Activated B cell treated with CpG ODN at 0.5 μM for 24 hours (primary cell): Measurements from ENCODE around the gene PLA2G6. TPM values are rescaled to one million over a fixed set of nuclear protein-coding genes. Genes with fewer than 3 reads are reported as not detected.

Source experiments
- ATAC-seq: fragments of 200-7000 bp; cut with Tn5 transposase; one replicate; pipeline ENCODE4 v1.10.0; 2021; ENCODE audit warnings: low read depth, mild to moderate bottlenecking, moderate library complexity
- CTCF ChIA-PET: fragments of 350-600 bp; sonication (Branson Sonifier 250); formaldehyde crosslinking; loops from one replicate; lab custom pipeline; 2021; ENCODE audit warnings: antibody characterized with exemption; lab: Charles Lee
- POLR2A ChIA-PET: fragments of 350-600 bp; sonication (Branson Sonifier 250); formaldehyde crosslinking; loops from one replicate; lab custom pipeline; 2021; ENCODE audit warnings: antibody characterized with exemption; lab: Charles Lee
- DNase-seq: peaks from one replicate; pipeline ENCODE4 v3.0.0; 2022
- H3K27ac Mint-ChIP-seq: one replicate; pipeline ENCODE4 v1.8.0; 2020; ENCODE audit warnings: mixed read lengths
- H3K27me3 Mint-ChIP-seq: one replicate; pipeline ENCODE4 v1.8.0; 2021; ENCODE audit warnings: mixed read lengths
- H3K36me3 Mint-ChIP-seq: one replicate; pipeline ENCODE4 v1.8.0; 2021; ENCODE audit warnings: low read depth, mixed read lengths
- H3K4me1 Mint-ChIP-seq: one replicate; pipeline ENCODE4 v1.8.0; 2021; ENCODE audit warnings: mixed read lengths
- H3K4me3 Mint-ChIP-seq: one replicate; pipeline ENCODE4 v1.8.0; 2020; ENCODE audit warnings: mild to moderate bottlenecking, mixed read lengths
- H3K9me3 Mint-ChIP-seq: one replicate; pipeline ENCODE4 v1.8.0; 2020; ENCODE audit warnings: mixed read lengths
- intact Hi-C: fragments of 100-400 bp; cut with micrococcal nuclease; formaldehyde crosslinking; loops from one replicate; pipeline ENCODE4 v1.15.1; 2024
- total RNA-seq: library from RNA; stranded (reverse); gene quantifications from 2 replicates; pipeline ENCODE4 v1.2.3, GENCODE V29; 2022
- TF ChIP-seq, protein P1 (sequence below): fragments of 200-600 bp; IDR thresholded peaks from one replicate; pipeline ENCODE4 v1.8.0; 2022; ENCODE audit warnings: antibody characterized with exemption, mild to moderate bottlenecking

PLA2G6 gene
- total RNA-seq, 1 donor from 2014 or later = 64.0 TPM

DNA sequence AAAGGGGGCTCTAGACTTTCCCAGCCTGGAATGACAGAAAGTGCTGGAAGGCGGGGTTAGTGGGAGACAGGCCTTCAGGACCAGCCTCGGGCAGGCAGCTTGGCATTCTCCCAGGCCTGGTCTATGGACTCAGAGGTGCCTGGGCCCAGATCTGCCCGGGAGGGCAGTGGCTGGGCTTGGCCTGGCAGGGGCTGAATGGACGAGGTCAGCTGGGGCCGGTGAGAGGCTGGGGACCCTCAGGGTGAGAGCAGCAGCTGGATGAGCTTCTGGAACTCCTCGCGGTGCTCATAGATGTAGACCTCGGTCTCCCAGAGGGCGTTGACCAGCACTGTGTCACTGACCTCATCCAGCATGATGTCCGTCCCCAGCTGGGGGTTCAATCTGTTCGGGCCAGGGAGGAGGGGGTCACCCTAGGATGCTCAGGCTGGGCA lies 69.7 kb downstream of the PLA2G6 start:
- Mint-ChIP-seq H3K36me3 (peaks cover 6% of the 10 kb centered on the region), H3K9me3 (no peaks in the 10 kb centered on the region), H3K27me3 (no peaks in the 10 kb centered on the region), H3K4me1 (no peaks in the 10 kb centered on the region), H3K27ac (no peak overlapping the region), H3K4me3 (no peak overlapping the region)
- ChIA-PET CTCF (no interaction called here), POLR2A (no interaction called here)
- DNase-seq (no peak), ATAC-seq (no peak)
- TF ChIP-seq, protein P1, sequence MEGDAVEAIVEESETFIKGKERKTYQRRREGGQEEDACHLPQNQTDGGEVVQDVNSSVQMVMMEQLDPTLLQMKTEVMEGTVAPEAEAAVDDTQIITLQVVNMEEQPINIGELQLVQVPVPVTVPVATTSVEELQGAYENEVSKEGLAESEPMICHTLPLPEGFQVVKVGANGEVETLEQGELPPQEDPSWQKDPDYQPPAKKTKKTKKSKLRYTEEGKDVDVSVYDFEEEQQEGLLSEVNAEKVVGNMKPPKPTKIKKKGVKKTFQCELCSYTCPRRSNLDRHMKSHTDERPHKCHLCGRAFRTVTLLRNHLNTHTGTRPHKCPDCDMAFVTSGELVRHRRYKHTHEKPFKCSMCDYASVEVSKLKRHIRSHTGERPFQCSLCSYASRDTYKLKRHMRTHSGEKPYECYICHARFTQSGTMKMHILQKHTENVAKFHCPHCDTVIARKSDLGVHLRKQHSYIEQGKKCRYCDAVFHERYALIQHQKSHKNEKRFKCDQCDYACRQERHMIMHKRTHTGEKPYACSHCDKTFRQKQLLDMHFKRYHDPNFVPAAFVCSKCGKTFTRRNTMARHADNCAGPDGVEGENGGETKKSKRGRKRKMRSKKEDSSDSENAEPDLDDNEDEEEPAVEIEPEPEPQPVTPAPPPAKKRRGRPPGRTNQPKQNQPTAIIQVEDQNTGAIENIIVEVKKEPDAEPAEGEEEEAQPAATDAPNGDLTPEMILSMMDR = no peak
- intact Hi-C loops = loop anchor here (5.0 kb wide), 1 partner anchor 100 kb away; no protein-coding TSS in a partner anchor

DNA sequence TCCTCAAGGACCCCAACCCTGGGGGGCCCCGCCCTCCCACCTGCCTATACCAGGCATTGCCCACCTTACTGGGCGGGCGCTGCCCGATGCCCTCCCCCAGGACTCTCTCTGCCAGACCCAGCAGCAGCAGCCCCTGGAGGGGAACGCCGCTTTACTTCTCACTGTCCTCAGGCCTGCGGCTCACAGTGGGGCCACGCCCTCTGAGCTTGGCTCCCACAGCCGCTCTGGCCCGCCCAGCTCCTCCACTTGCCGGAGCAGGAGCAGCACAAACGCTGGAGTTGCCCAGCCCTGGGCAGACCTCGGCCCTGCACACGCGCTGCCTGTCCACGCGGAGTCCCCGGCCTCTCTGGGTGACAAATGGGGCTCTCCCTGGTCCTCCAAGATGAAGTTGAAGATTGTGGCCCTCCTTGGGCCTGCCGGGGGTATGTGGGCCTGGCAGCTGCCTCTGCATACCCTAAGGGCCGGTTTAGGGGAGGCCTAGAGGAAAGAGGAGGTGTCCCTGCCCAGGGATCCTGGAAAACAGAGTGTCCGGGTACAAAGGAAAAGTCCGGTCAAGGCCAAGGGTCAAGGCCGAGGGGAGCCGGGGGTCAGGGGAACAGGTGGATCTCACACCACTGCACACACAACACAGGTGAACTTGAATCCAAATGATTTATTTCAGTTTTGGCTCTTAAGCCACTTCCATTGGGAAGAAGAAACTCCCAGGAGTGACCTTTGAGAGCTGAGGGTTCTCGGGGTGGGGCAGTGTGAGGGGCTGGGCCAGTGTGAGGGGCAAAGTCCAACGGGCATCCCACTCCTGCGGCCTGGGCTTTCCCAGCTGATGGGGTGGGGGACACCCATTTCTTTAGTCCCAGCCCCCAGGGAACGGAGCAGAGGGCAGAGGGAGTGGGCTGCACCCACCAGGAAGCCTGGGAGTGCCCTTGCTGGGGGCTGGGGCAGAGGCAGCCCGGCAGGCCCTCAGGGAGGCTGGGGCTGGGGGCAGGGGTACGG lies 70.5 kb downstream of the PLA2G6 start:
- no peak for ATAC-seq

DNA sequence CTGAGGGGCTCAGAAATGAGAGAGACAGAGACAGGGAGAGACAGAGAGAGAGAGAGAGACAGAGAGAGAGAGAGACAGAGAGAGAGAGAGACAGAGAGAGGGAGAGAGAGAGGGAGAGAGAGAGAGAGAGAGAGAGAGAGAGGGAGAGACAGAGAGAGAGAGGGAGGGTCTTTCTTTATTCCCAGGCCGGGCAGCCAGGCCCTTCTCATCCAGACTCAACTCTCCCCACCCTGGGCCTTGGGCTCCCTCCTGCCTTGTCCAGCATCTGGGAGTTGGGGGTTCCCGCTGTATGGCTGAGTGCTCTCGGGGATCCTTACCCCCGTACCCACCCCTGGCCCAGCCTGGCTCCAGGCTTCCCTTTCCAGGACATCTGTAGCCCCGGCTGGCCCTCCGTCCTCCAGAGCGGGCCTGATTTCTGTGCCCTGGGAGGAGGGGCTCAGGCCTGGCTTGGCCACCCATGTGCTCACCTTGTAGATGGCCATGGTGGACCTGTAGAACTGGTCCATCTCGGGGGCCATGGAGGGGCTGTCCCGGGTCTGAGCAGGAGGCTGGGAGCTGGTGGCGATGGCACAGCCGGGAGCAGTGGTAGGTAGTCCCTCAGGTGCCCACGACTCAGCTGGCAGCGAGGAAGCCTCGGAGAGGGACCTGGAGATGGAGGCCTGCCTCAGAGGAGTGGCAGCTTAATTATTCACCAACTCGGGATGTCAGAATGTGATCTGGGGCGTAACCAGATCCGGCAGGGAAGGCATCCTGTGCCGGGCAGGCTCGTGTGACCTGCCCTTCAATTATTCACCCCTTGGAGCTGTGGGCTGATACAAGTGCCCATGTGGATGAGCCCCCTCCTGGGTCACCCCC lies 71.4 kb downstream of the PLA2G6 start, which contains the start of gene BAIAP2L2:
BAIAP2L2 (minus strand) TSS at position 677 of the 855 bp plus-strand sequence; CDS start at position 518, 159 bp downstream.
- intact Hi-C loops = loop anchor here (5.0 kb wide), 1 partner anchor 102 kb away; no protein-coding TSS in a partner anchor
- ChIA-PET POLR2A (no interaction called here), CTCF (no interaction called here)
- ATAC-seq (no peak), DNase-seq (no peak)
- H3K4me1 Mint-ChIP-seq = no peaks in the 10 kb centered on the region
- peak within 1 kb of the TSS; percentile 56 for H3K27ac Mint-ChIP-seq
- TF ChIP-seq, protein P1 = no peak
- no peaks in the 10 kb centered on the region for H3K9me3 Mint-ChIP-seq
- H3K27me3 Mint-ChIP-seq = no peaks in the 10 kb centered on the region
- H3K36me3 Mint-ChIP-seq = peaks cover 3% of the 10 kb centered on the region
- no peak within 1 kb of the TSS for H3K4me3 Mint-ChIP-seq

More for the DNA sequence above, 70.5 kb downstream of the PLA2G6 start:
- H3K27ac Mint-ChIP-seq = no peak overlapping the region
- CTCF ChIA-PET = no interaction called here
- no peaks in the 10 kb centered on the region for H3K4me1 Mint-ChIP-seq
- H3K4me3 Mint-ChIP-seq = no peak overlapping the region
- DNase-seq = no peak
- intact Hi-C loops = loop anchor here (5.0 kb wide), 1 partner anchor 101 kb away; no protein-coding TSS in a partner anchor
- no peaks in the 10 kb centered on the region for H3K27me3 Mint-ChIP-seq
- POLR2A ChIA-PET = no interaction called here
- TF ChIP-seq, protein P1 = no peak
- H3K9me3 Mint-ChIP-seq = no peaks in the 10 kb centered on the region
- peaks cover 6% of the 10 kb centered on the region for H3K36me3 Mint-ChIP-seq

DNA sequence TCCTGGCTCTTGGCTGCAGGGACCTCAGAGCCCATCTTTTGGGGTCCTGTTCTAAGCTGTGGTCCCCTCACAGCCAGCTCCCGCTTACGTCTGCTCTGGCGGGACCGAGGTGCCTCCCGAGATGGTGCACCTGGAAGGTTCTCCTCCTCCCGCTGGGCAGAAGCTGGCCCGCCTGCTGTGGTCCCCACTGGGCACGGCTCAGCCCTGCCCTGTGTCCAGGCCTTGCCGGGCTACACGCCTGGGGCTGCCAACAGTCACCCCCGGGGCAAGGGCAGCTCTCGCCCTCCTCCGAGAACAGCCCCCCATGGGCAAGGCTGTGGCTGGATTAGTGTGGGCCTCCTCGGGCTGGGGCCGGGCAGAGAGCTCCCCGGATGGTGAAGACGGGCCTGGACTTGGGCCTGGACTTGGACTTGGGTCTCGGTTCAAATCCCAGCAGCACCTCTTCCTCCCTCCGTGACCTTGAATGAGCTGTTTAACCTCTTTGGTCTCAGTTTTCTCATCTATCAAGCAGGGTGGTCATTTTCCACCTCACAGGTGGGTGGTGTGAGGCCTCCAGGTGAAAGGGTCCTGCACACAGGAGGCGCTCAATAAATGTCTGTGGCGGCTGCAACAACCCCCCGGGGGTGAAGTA lies 72.1 kb downstream of the PLA2G6 start:
- Mint-ChIP-seq H3K36me3 (peaks cover 2% of the 10 kb centered on the region), H3K4me3 (no peak overlapping the region), H3K4me1 (no peaks in the 10 kb centered on the region), H3K27me3 (no peaks in the 10 kb centered on the region), H3K9me3 (no peaks in the 10 kb centered on the region), H3K27ac (peak overlapping the region; percentile 56)
- ChIA-PET POLR2A (no interaction called here), CTCF (no interaction called here)
- intact Hi-C loops = loop anchor here (5.0 kb wide), 1 partner anchor 103 kb away; no protein-coding TSS in a partner anchor
- TF ChIP-seq, protein P1 = no peak
- no peak for ATAC-seq
- DNase-seq = no peak
